Measurements from ENCODE around the gene RASGRP1.

Gene RASGRP1

GRCh38 chr15:38565287-38565670 is 665 bp upstream of the RASGRP1 start:
- DNase-seq, result no peak

GRCh38 chr15:38563723-38564519 is 693 bp downstream of the RASGRP1 start:
- DNase-seq, result peak in 12 of 14 donors; percentile 8 to 77 (median 54)

GRCh38 chr15:38562278-38562677 is 2.3 kb downstream of the RASGRP1 start:
- DNase-seq, result no peak

- no peak for DNase-seq
Measured at GRCh38 chr15:38560456-38560926, 4.1 kb downstream of the RASGRP1 start.

- DNase-seq, result peak in 1 of 14 donors; percentile 88
Measured at GRCh38 chr15:38559636-38560307, 4.8 kb downstream of the RASGRP1 start.

GRCh38 chr15:38559131-38559530 is 5.5 kb downstream of the RASGRP1 start:
- no peak for DNase-seq

GRCh38 chr15:38558372-38559059 is 6.1 kb downstream of the RASGRP1 start:
- no peak for DNase-seq

GRCh38 chr15:38557921-38558320 is 6.7 kb downstream of the RASGRP1 start:
- no peak for DNase-seq

- DNase-seq, result peak in 1 of 14 donors; percentile 57
Measured at GRCh38 chr15:38555686-38556334, 8.8 kb downstream of the RASGRP1 start.

GRCh38 chr15:38554354-38554753 is 10.3 kb downstream of the RASGRP1 start:
- DNase-seq, result no peak

GRCh38 chr15:38553071-38553470 is 11.5 kb downstream of the RASGRP1 start:
- no peak for DNase-seq

- DNase-seq, result no peak
Measured at GRCh38 chr15:38551720-38552648, 12.6 kb downstream of the RASGRP1 start.

GRCh38 chr15:38549222-38549621 is 15.4 kb downstream of the RASGRP1 start:
- DNase-seq, result no peak

- no peak for DNase-seq
Measured at GRCh38 chr15:38547255-38547997, 17.2 kb downstream of the RASGRP1 start.

- DNase-seq, result no peak
Measured at GRCh38 chr15:38545179-38545578, 19.4 kb downstream of the RASGRP1 start.

- DNase-seq, result no peak
Measured at GRCh38 chr15:38541026-38541425, 23.6 kb downstream of the RASGRP1 start.

GRCh38 chr15:38540510-38540909 is 24.1 kb downstream of the RASGRP1 start:
- no peak for DNase-seq

- no peak for DNase-seq
Measured at GRCh38 chr15:38539008-38539343, 25.6 kb downstream of the RASGRP1 start.

- DNase-seq, result no peak
Measured at GRCh38 chr15:38538328-38539007, 26.1 kb downstream of the RASGRP1 start.

GRCh38 chr15:38536201-38536676 is 28.4 kb downstream of the RASGRP1 start:
- peak in 6 of 14 donors; percentile 5 to 95 (median 36) for DNase-seq

All from C1 segment of cervical spinal cord (tissue), 14 donors.